Sigmoid colon (tissue), 7 donors: Measurements from ENCODE around the gene FARSA. TPM values are rescaled to one million over a fixed set of nuclear protein-coding genes. Genes with fewer than 3 reads are reported as not detected.
A peak's percentile ranks its signal among the peaks of the same experiment; 100 is the strongest.
"Not testable (repeated sequence)": the region's sequence is repeated elsewhere in the genome, so short reads cannot be mapped to it uniquely, and the experiment has no call there.

Experiments used
- DNase-seq: peaks from one replicate; pipeline ENCODE4 v3.0.0-alpha.2; 2019
- H3K27ac ChIP-seq, 4 donors: fragments of 200-600 bp; sonication (generic); one replicate each; pipeline ENCODE4 v1.5.1; 2016 to 2019; ENCODE audit warnings: mild to moderate bottlenecking in 1 of 4
- H3K27me3 ChIP-seq, 3 donors: fragments of 200-600 bp; sonication (generic); one replicate each; pipeline ENCODE4 v1.5.1; 2019; ENCODE audit warnings: mild to moderate bottlenecking in 1 of 3
- H3K36me3 ChIP-seq, 4 donors: fragments of 200-600 bp; sonication (generic); one replicate each; pipeline ENCODE4 v1.5.1; 2016 to 2019
- H3K4me1 ChIP-seq, 4 donors: fragments of 200-600 bp; sonication (generic); one replicate each; pipeline ENCODE4 v1.5.1; 2017 to 2019
- H3K4me3 ChIP-seq, 4 donors: fragments of 200-600 bp; sonication (generic); one replicate each; pipeline ENCODE4 v1.5.1; 2017 to 2019; ENCODE audit warnings: mild to moderate bottlenecking in 2 of 4, moderate library complexity in 1 of 4
- H3K9me3 ChIP-seq, 4 donors: fragments of 200-600 bp in 3 of 4; sonication (generic) in 3 of 4; one replicate each; pipeline versions ENCODE4 v1.5.1 to v1.6.1; 2013 to 2019
- EP300 ChIP-seq, 4 donors: sonication (generic); formaldehyde crosslinking; IDR thresholded peaks; one replicate each; pipeline ENCODE4 v1.6.1; 2017; ENCODE audit warnings: antibody characterized with exemption in 4 of 4
- POLR2A ChIP-seq, 2 donors: fragments of 450-650 bp; IDR thresholded peaks; one replicate each; pipeline ENCODE4 v1.6.1; 2016; ENCODE audit warnings: antibody characterized with exemption in 2 of 2, mild to moderate bottlenecking in 2 of 2, moderate library complexity in 2 of 2
- POLR2AphosphoS5 ChIP-seq, 4 donors: sonication (generic); formaldehyde crosslinking; IDR thresholded peaks; one replicate each; pipeline ENCODE4 v1.6.1; 2017; ENCODE audit warnings: antibody characterized with exemption in 4 of 4
- WGBS, 2 donors: extraction: QIAGEN DNeasy Blood & Tissue Kit; methylation state at CpG; one replicate each; pipeline ENCODE4 v1.1.7; 2013; 5-methylcytosine and 5-hydroxymethylcytosine counted together
- intact Hi-C: fragments of 100-400 bp; cut with DNase I; formaldehyde crosslinking; loops from one replicate; pipeline ENCODE4 v1.15.1; 2023
- polyA plus RNA-seq, 3 donors: library from polyadenylated mRNA; stranded (reverse); fragments of 200-250 nt; gene quantifications; one replicate each; pipeline ENCODE4 v1.2.3, GENCODE V29; 2013
- total RNA-seq, 4 donors: library from RNA; depleted of rRNA; stranded (reverse); fragments of >200 nt; gene quantifications; one replicate each; pipeline ENCODE4 v1.1.0, GENCODE V29; 2016
- TF ChIP-seq, protein P1 (sequence below), 4 experiments: fragments of 450-650 bp in 3 of 4; fragments of 200-600 bp in 1 of 4; IDR thresholded peaks; one replicate each; pipeline ENCODE4 v1.5.1; 2016 to 2019; ENCODE audit warnings: antibody characterized with exemption in 4 of 4, mild to moderate bottlenecking in 3 of 4, moderate library complexity in 2 of 4
- donor health status: healthy with polysubstance abuse.
- donor health status: Bipolar disorder and iron deficiency.
- donor health status: healthy.

The FARSA gene
- total and polyA plus RNA-seq, 7 donors, result 21.4 to 86.8 (median 31.6) TPM

DNA sequence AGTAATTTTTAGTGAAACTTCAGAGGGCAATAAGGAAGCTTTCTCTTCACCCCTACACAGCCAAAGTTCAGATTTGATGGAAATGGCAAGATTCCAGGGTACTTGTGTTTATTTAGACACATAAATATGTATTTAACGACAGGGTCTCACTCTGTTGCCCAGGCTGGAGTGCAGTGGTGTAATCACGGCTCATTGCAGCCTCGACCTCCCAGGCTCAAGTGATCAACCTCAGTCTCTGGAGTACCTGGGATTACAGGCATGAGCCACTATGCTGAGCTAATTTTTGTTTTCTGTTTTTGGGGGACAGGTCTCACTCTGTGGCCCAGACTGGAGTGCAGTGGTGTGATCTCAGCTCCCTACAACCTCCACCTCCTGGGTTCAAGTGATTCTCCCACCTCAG, 12.5 kb downstream of the FARSA start:
- H3K4me3 ChIP-seq, result no peak overlapping the region
- no peak overlapping the region for H3K27ac ChIP-seq
- DNase-seq, result no peak
- peaks cover 14 to 39% (median 35%) of the 10 kb centered on the region in 4 donors for H3K36me3 ChIP-seq
- no peaks in the 10 kb centered on the region for H3K27me3 ChIP-seq
- TF ChIP-seq, protein P1, sequence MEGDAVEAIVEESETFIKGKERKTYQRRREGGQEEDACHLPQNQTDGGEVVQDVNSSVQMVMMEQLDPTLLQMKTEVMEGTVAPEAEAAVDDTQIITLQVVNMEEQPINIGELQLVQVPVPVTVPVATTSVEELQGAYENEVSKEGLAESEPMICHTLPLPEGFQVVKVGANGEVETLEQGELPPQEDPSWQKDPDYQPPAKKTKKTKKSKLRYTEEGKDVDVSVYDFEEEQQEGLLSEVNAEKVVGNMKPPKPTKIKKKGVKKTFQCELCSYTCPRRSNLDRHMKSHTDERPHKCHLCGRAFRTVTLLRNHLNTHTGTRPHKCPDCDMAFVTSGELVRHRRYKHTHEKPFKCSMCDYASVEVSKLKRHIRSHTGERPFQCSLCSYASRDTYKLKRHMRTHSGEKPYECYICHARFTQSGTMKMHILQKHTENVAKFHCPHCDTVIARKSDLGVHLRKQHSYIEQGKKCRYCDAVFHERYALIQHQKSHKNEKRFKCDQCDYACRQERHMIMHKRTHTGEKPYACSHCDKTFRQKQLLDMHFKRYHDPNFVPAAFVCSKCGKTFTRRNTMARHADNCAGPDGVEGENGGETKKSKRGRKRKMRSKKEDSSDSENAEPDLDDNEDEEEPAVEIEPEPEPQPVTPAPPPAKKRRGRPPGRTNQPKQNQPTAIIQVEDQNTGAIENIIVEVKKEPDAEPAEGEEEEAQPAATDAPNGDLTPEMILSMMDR (IDR thresholded peaks at IDR 0.05), result no peak
- no peak for TF ChIP-seq EP300 (IDR thresholded peaks at IDR 0.05)
- no peak for TF ChIP-seq POLR2A (IDR thresholded peaks at IDR 0.05)
- no peak for TF ChIP-seq POLR2AphosphoS5 (IDR thresholded peaks at IDR 0.05)
- 12 to 58% methylated on average over 3 of the region's 3 CpGs for WGBS, 2 donors
- peaks cover 0 to 4% (median 3%) of the 10 kb centered on the region in 4 donors for H3K4me1 ChIP-seq
- no peaks in the 10 kb centered on the region for H3K9me3 ChIP-seq
- intact Hi-C loops, result no loop called here

DNA sequence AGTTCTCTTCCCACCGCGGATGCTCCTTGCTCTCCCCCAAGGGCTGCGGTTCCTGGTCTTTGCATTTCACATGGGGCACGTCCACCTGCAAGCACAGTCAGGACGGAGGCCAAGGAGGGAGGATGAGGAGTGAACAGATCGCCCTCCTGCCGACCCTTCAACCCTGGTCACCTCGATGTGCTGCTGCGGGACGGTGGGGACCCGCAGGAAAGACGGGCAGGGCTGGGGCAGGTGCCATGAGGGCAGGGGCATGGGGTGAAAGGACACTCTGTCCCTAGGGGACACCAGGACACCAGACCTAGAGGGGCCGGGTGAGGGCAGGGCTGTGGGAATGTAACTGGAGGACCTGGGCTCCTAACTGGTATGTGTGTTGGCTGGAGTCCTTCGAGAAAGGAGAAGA, 15.3 kb downstream of the FARSA start:
- no peak overlapping the region for H3K27ac ChIP-seq
- intact Hi-C loops, result no loop called here
- 95 to 96% methylated on average over 14 of the region's 14 CpGs for WGBS, 2 donors
- no peak for TF ChIP-seq POLR2AphosphoS5 (IDR thresholded peaks at IDR 0.05)
- no peak for TF ChIP-seq EP300 (IDR thresholded peaks at IDR 0.05)
- TF ChIP-seq POLR2A (IDR thresholded peaks at IDR 0.05), result no peak
- TF ChIP-seq, protein P1 (IDR thresholded peaks at IDR 0.05), result no peak
- peaks cover 4 to 16% (median 15%) of the 10 kb centered on the region in 4 donors for H3K4me1 ChIP-seq
- no peak for DNase-seq
- no peaks in the 10 kb centered on the region for H3K9me3 ChIP-seq
- no peak overlapping the region for H3K4me3 ChIP-seq
- no peaks in the 10 kb centered on the region for H3K27me3 ChIP-seq
- peaks cover 0 to 11% (median 10%) of the 10 kb centered on the region in 4 donors for H3K36me3 ChIP-seq

DNA sequence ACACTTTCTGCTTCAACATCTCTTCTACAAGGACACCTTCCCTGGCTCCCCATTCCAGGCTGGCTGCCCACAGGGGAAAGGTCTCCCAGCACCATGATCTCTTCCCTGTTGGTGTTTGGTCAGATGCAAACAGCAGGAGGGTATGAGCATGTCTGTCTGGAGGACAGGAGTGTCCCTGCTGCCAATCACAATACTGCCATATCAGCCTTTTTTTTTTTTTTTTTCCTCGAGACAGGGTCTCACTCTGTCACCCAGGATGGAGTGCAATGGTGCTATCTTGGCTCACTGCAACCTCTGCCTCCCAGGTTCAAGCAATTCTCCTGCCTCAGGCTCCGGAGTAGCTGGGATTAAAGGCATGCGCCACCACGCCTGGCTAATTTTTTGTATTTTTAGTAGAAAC, 17.7 kb downstream of the FARSA start:
- peaks cover 4 to 31% (median 26%) of the 10 kb centered on the region in 4 donors for H3K4me1 ChIP-seq
- H3K27me3 ChIP-seq, H3K36me3 ChIP-seq, intact Hi-C loops, H3K9me3 ChIP-seq, H3K4me3 ChIP-seq, DNase-seq, H3K27ac ChIP-seq: not testable (repeated sequence)
- 75 to 92% methylated on average over 4 of the region's 4 CpGs for WGBS, 2 donors

DNA sequence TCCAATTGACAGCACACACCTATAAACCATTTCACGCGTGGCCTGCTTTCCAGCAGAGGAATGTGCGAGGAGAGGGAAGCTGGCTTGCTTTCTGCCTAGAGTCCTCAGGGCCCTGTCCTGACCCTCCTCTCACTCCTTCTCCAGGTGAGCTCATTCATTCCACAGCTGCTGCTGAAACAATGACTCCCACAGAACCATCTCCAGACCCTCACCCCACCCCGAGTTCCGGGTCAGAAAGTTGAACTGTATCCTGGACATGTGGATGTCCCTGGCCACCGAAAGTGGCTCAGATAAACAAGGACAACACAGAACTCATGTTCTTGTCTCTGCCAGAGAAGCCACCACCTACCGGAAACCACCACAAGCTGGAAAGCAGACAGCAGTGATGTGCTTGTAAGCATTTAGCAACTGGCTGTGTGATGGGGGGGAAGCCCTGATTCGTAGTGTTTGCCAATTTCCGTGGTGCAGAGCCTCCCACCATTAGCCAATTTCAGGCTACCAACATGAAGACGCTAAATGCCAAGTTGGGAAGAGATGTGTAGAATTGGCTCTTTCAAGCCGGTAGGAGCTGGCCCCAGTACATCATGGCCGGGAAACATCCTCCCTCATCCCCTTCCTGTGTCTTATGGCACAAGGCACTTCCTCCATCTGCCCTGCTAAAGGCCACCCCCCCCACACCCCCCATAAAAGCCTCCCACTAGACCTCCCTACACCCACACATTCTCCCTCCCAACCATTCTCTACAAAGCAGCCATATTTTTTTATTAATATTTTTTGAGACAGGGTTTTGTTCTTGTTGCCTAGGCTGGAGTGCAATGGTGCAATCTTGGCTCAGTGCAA, 19.4 kb downstream of the FARSA start:
- peak; percentile 74 for DNase-seq
- Histone ChIP-seq H3K27ac (peak overlapping the region; percentile 82 to 87 (median 85)), H3K4me3 (peak overlapping the region in 1 of 4 donors; percentile 9)

DNA sequence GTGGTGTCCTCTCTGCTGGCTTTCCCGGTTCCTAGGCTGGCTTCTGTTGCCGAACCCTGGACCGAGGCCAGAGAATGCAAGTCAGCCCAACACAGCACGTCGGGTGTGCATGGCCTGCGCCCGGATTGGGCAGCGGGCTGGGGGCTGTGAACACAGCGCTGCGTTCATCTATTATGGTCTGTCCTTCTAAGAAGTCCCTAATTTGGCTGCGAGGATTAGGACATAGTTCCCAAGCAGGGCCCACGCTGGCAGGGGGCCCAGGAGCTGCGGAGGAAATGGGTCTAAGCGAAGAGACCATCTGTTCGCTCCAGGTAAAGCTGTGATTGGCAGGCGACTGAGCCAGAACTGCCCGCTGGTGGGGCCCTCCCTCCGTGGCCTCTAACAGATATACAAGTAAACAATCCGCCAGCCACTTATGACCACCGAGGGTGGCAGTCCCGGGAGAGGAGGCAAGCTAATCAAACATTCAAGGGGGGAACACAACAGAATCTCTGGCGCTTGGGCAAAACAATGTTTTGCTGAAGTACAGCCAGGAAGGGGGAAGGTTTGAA, 20.4 kb downstream of the FARSA start:
- H3K27ac ChIP-seq, result peak overlapping the region; percentile 82 to 87 (median 85)
- WGBS, 2 donors, result 29% methylated on average over 22 of the region's 22 CpGs
- TF ChIP-seq EP300 (IDR thresholded peaks at IDR 0.05) (peak in 1 of 4 donors; percentile 25), POLR2AphosphoS5 (IDR thresholded peaks at IDR 0.05) (peak; percentile 50 to 68 (median 65)), POLR2A (IDR thresholded peaks at IDR 0.05) (no peak)
- TF ChIP-seq, protein P1 (IDR thresholded peaks at IDR 0.05), result no peak
- H3K4me3 ChIP-seq, result peak overlapping the region in 3 of 4 donors; percentile 9 to 32 (median 28)
- no peaks in the 10 kb centered on the region for H3K27me3 ChIP-seq
- H3K9me3 ChIP-seq, result no peaks in the 10 kb centered on the region
- H3K4me1 ChIP-seq, result peaks cover 4 to 27% (median 23%) of the 10 kb centered on the region in 4 donors
- DNase-seq, result peak; percentile 96
- H3K36me3 ChIP-seq, result no peaks in the 10 kb centered on the region
- intact Hi-C loops, result no loop called here

More for the DNA sequence above, 19.4 kb downstream of the FARSA start:
- Histone ChIP-seq H3K9me3 (no peaks in the 10 kb centered on the region), H3K36me3 (no peaks in the 10 kb centered on the region), H3K4me1 (peaks cover 4 to 31% (median 24%) of the 10 kb centered on the region in 4 donors), H3K27me3 (no peaks in the 10 kb centered on the region)
- intact Hi-C loops, result no loop called here
- TF ChIP-seq, protein P1 (IDR thresholded peaks at IDR 0.05), result no peak
- no peak for TF ChIP-seq POLR2A (IDR thresholded peaks at IDR 0.05)
- TF ChIP-seq POLR2AphosphoS5 (IDR thresholded peaks at IDR 0.05), result no peak
- no peak for TF ChIP-seq EP300 (IDR thresholded peaks at IDR 0.05)
- WGBS, 2 donors, result 49 to 77% methylated on average over 12 of the region's 12 CpGs
